NOMO-1 (cell line): ENCODE results near the gene NOP9.

Experiments
- DNase-seq, 2 experiments: peaks; one replicate each; lab custom pipeline; 2025; ENCODE audit not compliant: unreplicated experiment in 2 of 2; lab: John Stamatoyannopoulos, UW

NOP9 gene

GRCh38 chr14:24280797-24281460, 18.7 kb upstream of the NOP9 start:
- DNase-seq: no peak

GRCh38 chr14:24281636-24282035, 18.0 kb upstream of the NOP9 start:
- no peak for DNase-seq

GRCh38 chr14:24282736-24283135, 16.9 kb upstream of the NOP9 start:
- DNase-seq: no peak

GRCh38 chr14:24283796-24284460, 15.7 kb upstream of the NOP9 start:
- no peak for DNase-seq

GRCh38 chr14:24284501-24285035, 15.1 kb upstream of the NOP9 start:
- DNase-seq: no peak

GRCh38 chr14:24285351-24285750, 14.3 kb upstream of the NOP9 start:
- DNase-seq: no peak

GRCh38 chr14:24286996-24287395, 12.7 kb upstream of the NOP9 start:
- DNase-seq: no peak

- no peak for DNase-seq
Observed at GRCh38 chr14:24289649-24290280, 9.9 kb upstream of the NOP9 start.

- no peak for DNase-seq
Observed at GRCh38 chr14:24290746-24291145, 8.9 kb upstream of the NOP9 start.

GRCh38 chr14:24291446-24292117, 8.1 kb upstream of the NOP9 start:
- no peak for DNase-seq

GRCh38 chr14:24292118-24292807, 7.4 kb upstream of the NOP9 start:
- no peak for DNase-seq

GRCh38 chr14:24293525-24293924, 6.1 kb upstream of the NOP9 start:
- no peak for DNase-seq

- DNase-seq: peak; percentile 45 to 72
Observed at GRCh38 chr14:24296341-24297157, 3.1 kb upstream of the NOP9 start.

- peak in 1 of 2 experiments; percentile 13 for DNase-seq
Observed at GRCh38 chr14:24297190-24297964, 2.3 kb upstream of the NOP9 start.

GRCh38 chr14:24298892-24299254, 777 bp upstream of the NOP9 start:
- no peak for DNase-seq

GRCh38 chr14:24300326-24300980, 803 bp downstream of the NOP9 start:
- no peak for DNase-seq

GRCh38 chr14:24304019-24304387, 4.4 kb downstream of the NOP9 start:
- no peak for DNase-seq

GRCh38 chr14:24307156-24307574, 7.5 kb downstream of the NOP9 start:
- DNase-seq: no peak
